PC-3 (cell line): Measurements from ENCODE around the gene KCNK5.

ENCODE experiments used
- CTCF ChIP-seq: fragments of 300-600 bp; sonication (generic); conservative IDR thresholded peaks from 2 replicates; pipeline ENCODE4 v1.5.1; 2017; ENCODE audit warnings: antibody characterized with exemption, low read depth, mild to moderate bottlenecking, low read length
- EZH2 ChIP-seq: fragments of 300-600 bp; sonication (generic); IDR thresholded peaks from one replicate; pipeline ENCODE4 v1.6.1; 2017; ENCODE audit warnings: antibody characterized with exemption, mild to moderate bottlenecking, low read length; ENCODE audit not compliant: unreplicated experiment
- EZH2phosphoT487 ChIP-seq: fragments of 300-600 bp; sonication (generic); IDR thresholded peaks from 2 replicates; pipeline ENCODE4 v1.6.1; 2018; ENCODE audit warnings: mild to moderate bottlenecking, antibody characterized with exemption, low read length, borderline replicate concordance

DNA sequence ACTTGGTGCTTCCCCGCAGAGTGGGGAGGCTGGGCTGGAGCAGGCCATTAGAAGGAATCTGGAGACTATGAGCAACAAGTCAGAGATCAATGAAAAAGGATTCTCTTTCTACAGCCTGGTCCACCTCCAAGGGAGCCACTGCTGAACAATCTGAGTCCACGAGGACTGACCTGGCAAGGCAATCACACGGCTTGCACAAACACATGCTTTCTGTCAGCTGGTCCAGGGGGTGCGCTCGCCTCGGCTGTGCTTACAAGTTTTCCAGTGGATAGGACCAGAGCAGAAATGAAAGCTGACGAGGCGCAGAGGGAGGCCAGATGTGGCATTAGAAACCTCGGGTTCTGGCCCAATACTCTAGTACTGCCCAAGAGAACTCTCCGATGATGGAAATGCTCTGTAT, 18.1 kb downstream of the KCNK5 start:
- TF ChIP-seq CTCF (no peak), EZH2phosphoT487 (no peak), EZH2 (no peak)
